Activated T-cell treated with anti-CD3 and anti-CD28 coated beads, Interleukin-2, amount 50 U/mL, for 48 hours (primary cell): Measurements from ENCODE around the gene S100PBP.
"Not testable (repeated sequence)": the region's sequence is repeated elsewhere in the genome, so short reads cannot be mapped to it uniquely, and the experiment has no call there.

ENCODE experiments used
- DNase-seq, 2 experiments: peaks; one replicate each; pipeline ENCODE4 v3.0.0-alpha.2; 2020

S100PBP gene

DNA sequence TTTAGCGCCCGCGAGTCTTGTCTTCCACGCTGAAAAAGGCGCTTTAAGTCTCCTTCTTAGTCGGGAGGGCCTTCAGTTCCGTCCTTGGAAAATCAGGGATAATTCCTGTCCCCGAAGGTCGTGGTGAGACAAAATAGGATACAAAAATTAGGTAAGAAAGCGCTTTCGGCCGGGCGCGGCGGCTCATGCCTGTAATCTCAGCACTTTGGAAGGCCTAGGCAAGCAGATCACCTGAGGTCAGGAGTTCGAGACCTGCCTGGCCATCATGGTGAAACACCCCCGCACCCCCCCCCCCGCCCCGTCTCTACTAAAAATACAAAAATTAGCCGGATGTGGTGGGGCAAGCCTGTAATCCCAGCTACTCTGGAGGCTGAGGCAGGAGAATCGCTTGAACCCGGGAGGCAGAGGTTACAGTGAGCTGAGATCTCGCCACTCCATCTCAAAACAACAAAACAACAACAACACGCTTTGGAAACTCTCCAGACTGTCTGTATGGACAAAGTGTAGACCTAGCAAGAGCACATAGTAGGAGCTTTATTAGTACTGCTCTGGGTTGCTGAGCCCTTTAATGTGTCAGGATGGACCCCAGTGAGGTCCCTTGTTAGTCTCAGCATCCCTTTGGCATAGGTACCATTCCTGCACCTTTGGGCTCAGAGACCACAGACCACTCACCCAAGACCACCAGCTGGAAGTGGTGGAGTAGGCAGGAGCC lies 84.5 kb downstream of the S100PBP start:
- DNase-seq: no peak

- DNase-seq: no peak
Measured at GRCh38 chr1:32902535-32902920, 85.1 kb downstream of the S100PBP start.

DNA sequence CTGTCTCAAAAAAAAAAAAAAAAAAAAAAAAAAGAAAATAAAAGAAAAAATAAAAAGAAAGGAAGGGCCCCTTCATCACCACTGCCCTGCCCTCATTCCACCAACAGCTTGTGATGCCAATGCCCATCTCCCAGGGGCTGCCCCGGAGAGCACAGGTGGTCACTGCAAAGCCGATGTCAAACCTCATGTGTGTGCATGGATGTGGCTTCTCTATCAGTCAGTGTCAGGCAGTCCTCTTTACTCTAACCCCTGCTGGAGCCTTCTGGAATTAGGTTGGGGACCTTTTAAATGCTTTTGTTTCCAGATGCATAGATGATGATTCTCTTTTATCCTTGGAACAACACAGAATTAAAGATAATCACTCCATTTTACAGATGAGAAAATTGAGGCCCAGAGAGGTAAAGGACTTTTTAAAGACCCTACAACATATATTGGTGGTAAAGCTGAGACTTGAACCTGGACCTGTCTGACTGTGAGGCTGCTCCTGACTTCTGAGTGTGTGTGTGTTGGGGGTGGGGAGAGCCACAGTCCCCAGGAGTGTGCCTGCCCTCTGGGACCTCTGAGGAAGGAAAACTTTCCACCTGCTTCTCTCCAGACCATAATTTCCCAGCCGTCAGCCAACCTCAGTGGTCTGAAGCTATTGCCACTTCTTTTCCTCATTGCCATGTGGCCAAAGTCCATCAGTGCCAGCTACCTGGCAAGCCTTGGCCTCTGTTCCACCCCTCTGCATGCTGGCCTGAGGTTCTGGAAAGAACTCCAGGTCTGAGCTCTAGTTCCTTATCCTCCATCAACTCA lies 86.7 kb downstream of the S100PBP start:
- no peak for DNase-seq

DNA sequence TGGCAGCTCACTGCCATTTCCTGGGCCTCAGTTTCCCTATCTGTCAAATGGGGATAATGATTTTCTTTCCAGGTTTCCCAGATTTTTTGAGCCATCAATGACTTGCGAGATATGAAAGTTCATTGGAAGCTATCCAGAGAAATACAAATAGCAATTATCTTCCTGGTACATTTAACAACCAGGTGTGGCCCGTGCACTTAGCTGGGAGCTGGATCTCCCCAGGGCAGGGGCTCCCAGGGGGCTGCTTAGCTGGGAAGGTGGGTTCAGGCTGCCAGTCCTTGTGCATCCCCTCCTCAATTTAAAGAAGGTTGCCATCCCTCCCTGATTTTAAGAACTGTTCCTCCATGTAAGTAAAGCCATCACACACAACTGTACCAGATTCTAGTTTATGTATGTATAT lies 87.3 kb downstream of the S100PBP start:
- DNase-seq: no peak

DNA sequence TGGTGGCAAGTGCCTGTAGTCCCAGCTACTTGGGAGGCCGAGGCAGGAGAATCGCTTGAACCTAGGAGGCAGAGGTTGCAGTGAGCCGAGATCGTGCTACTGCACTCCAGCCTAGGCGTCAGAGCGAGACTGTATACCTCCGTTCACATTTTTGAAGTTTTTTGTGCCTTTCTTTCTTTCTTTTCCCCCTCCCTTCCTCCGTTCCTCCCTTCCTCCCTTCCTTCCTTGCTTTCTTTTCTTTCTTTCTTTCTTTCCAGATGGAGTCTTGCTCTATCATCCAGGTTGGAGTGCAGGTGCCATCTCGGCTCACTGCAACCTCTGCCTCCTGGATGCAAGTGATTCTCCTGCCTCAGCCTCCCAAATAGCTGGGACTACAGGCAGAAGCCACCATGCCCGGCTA lies 88.1 kb downstream of the S100PBP start:
- not testable (repeated sequence) for DNase-seq

- DNase-seq: no peak
Measured at GRCh38 chr1:32906654-32907053, 89.2 kb downstream of the S100PBP start.

DNA sequence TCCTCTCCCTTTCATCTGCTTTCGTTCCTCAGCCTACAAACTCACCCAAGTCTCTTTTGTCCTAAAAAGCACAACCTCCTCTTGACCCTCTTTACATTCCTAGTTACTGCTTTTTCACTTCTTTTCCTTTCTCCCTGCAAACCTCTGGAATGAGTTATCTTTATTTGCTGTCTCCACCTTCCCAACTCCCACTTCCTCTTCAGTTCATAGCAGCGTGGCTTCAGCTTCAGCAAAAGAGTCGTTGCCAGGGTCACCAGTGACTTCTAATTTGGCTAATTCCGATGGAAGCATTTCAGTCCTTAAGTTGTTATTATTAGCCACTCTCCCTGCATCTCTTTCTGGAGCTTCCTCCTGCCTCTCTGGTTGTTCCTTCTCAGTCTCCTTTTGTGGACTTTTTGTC lies 90.0 kb downstream of the S100PBP start:
- no peak for DNase-seq
